DMS114 treated with DMSO at 0.1 percent for 48 hours (cell line): ENCODE measurements around the gene PRKRA.
"Not testable (repeated sequence)": the region's sequence is repeated elsewhere in the genome, so short reads cannot be mapped to it uniquely, and the experiment has no call there.

Experiments
- DNase-seq: peaks from one replicate; lab custom pipeline; 2025; ENCODE audit not compliant: unreplicated experiment; lab: John Stamatoyannopoulos, UW

Gene PRKRA

DNA sequence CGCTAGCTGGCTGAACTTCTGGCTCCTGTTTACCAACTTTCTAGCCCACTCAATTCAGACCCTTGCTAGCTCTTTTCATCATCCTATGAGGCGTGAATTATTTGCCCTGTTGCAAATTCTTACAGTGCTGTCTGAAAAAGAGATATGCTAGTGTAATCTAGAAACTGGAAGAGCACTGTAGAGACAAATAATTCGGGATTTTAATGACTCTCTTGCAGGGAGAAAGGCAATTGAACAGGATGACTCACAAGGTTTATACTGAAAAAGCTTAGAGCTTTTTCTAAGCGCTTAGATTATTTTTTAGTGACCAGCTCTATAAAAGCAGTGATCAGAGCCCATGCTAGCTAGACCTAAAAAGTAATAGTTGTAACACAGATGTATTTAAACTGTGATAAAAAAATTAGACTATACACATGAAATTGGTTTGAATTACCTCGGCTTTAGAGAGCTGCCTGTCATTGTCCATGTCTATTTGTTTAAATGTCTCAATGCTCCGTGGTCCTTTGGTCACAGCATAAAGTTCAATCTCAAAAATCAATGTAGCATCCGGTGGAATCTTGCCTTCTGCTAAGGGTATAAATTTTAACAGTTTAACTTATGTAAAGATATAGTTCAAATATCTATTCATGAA is 18.4 kb upstream of the PRKRA start:
- DNase-seq = no peak

DNA sequence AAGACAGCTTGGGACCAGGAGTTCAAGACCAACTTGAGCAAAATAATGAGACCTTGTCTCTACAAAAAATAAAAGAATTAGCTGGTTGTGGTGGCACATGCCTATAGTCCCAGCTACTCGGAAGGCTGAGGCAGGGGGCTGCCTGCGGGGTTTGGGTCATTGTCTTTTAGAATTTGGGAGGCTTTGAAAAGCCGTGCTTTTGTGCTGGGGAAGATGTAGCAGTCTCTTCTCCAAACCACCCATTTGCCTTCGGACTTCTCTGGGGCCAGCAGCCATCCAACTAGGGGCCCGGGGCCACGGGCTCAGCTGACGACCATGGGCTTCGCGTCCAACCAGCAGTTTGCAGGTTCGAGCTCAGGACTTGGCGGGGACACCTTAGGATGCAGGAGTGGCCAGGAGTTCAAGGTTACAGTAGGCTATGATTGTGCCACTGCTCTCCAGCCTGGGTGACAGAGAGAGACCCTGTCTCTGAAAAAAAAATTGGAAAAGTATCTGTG is 6.5 kb upstream of the PRKRA start:
- DNase-seq = no peak

DNA sequence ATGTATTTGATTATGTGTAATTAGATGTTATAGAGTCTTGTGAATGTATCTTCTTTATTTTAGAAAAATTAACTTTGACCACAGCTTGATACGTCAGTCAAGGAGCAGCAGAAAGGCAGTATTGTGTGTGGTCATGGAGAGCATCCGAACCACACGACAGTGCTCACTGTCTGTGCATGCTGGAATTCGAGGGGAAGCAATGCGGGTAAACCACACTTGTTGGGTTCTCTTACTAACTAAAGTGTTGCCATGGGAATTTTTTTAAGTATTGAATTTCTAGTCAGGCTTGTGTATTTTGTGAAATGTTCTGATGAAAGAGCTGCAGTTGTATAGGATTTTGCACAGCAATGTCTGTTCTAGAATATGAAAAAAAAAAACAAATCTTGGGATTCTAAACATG is 5.0 kb upstream of the PRKRA start:
- no peak for DNase-seq

DNA sequence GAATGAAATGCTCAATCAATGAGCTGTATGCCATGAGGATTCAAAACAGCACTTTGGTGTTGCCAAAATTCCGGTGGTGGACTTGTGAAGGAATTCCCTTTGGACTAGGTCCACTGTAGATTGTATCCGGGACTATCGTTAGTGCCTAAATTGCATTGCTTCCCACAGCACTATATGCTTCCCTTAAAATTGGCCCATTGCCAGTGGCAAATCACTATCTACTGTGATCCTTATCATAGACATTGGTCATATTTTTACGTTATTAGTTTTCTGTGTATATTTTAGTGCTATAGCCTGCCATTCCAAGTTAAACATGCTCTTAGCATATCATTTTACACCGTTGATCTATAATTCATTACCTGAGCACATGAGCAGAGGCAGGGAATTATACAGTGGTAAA is 1.9 kb upstream of the PRKRA start:
- no peak for DNase-seq

DNA sequence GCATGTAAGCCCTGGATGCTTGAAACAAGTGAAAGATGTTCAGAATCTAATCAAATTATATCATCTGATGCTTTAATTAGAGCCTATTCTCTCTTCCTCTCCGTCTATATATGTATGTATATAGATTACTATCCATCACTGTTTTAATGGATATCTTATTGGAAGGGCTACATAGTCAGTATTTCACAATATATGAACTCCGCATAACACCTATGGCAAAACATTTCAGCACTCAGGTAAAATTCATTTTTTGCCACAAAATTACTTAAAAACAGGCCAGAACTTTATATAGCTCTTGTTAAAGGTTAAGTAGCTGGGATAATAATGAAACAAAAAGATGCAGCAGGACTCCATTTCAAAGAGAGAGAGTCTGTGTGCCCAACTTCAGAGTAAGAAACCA is 1.4 kb upstream of the PRKRA start:
- no peak for DNase-seq

DNA sequence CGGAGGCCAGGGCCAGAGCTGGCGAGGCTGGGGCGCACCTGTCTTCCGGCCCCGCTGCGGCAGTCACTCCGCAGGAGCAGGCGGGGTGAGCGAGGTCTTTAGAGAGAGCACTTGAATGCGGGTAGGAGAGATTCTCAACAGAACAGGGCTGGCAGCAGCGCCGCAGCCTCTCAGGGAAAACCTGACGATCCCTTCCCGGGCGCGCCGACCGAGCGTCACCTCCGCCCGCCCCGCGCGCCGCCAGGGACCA is 526 bp downstream of the PRKRA start:
- no peak for DNase-seq

DNA sequence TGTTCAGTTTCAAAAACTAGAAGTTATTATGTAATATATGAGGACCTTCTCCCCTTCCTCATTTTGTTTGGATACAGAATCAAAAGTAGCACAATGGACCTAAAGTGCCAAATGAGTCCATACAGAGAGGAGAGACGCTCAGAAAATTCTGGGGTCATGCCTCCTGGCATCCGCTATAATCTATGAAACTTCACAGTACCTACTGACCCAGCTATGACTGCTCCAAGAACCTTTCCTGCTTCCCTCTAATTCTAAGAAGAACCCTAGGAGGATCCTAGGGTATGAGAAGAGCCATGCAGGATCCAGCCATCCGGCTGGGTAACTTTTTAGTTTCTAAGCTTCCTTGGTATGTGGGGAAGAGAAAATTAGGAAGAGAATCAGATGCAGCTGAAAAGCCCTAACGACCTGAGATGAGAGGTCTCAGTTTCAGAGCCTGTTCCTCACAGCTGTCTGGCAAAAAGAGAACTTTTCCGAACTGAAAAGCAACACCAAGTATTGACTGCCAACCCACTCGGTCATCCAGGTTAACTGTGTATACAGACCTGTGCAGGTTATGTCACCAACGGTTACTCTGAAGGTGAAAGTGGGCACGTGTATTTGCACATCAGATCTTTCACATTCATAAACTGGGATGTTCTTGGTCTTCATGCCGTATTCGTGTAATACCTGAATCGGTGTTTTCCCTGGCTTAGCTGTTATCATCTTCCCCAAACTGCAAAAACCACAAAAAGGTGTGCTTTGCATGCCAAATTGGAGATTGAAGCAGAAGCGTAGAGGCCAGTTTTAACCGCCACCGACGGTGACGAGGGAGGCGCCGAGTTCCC is 1.1 kb downstream of the PRKRA start:
- no peak for DNase-seq

DNA sequence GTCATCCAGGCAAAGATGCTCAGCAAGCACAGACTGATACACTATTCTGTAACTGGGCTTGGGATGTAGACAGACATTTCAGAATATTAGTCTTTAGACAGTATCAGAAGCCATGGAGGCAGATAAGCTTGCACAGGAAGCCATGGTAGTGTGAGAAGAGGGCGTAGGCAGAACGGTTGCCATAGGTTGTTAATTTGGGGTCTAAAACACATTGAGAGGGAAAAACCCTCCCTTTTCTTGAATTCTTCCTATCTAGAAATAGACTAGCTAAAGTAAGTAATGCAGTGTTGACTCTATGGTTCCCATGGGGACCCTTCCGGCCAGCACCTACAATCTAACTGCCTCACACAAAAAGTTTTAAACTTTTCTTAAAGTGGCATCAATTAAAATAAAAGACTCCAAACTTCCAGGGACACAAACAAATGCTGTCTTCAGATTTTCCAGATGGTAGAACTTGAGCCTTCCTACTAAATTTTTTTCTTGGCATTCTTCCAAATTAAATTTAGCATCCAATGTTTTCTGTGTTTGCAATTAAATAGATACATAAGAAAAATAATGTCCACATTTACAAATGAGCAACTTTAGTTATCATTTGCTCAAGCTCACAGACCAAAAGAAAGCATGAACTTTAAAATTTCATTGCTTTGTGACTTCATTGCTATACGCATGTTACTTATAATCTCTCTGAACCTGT is 1.9 kb downstream of the PRKRA start:
- no peak for DNase-seq

DNA sequence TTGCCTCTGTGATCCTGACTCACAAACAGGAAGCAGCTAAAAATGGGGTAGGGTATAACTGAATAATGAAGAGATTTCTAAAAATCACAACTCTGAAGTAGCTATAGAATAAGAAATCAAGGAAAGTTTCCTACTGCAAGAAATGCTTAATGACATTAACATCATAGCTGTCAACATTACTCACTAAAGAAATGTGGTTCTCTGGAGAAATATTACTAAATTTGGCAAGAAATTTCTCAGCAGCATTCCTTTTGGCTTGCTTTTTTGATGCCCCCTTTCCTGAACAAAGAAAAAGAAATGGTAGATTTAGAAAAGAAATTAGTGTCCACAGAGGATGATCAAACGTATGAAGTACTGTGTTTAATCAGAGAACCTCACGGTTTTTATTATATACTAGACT is 9.5 kb downstream of the PRKRA start:
- no peak for DNase-seq

DNA sequence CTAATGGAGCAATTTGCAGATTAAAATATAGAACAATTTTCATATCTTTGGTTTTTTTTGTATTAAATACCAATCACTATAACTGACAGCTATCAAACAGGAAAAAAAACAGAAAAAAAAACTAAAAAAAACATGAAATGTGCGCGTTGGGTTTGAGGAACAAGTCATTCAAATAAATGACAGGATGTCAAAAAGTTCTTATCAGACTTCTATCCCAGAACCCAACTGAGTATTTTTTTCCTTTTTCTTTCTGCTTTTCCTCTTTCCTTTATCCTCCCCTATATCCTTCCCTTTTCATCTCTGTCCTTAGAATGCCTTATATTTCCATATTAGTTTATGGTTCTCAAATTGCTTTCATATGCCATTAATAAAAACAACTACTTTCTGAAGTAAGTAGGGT is 14.3 kb downstream of the PRKRA start:
- no peak for DNase-seq

DNA sequence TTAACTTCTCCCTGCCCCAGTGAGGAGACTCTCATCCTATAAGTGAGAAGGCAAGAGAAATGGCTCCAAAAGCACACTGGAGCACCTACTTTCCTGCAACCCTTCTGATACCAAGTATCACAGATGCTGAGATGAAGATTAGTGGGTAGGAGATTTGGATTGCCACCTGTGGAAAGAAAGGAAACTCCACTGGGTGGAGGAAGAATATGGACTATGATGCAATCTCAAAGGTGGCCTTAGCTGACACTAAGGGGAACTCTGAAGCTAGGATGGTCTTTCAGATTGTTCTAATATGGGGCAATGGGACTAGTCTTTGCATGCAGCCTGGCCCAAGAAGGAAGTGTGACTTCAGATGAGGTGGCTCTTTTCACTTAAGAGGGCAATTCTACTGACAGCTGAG is 21.6 kb downstream of the PRKRA start:
- no peak for DNase-seq

DNA sequence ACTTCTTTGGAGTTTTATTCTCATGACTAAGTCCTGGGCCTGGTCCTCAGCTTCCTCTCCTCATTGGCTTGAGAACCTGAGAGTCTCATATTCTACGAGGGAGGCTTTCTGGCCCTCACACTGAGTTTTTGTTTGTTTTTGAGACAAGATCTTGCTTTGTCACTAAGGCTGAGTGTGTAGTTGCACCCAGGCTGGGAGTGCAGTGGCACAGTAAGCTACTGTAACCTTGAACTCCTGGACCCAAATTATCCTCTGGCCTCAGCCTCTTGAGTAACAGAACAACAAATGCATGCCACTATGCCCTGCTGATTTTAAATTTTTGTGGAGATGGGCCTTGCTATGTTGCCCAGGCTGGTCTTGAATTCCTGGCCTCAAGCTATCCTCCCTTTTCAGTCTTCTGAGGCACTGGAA is 22.6 kb downstream of the PRKRA start:
- no peak for DNase-seq

DNA sequence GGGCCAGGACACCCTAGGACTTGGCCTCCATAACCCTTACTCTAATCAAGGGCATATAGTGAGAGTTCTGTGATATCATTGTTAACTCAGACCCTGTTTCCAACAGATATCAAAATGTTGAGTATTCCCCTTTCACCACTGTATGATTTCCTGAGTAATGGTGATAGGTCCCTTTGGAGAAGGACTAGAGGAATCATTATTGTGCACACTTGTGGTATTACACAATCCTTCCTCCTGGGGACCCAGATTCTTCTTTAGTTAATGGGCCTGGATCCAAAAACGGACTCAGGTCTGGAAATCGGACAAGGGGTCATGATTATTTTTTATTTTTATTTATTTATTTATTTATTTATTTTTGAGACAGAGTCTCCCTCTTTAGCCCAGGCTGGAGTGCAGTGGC is 23.5 kb downstream of the PRKRA start:
- no peak for DNase-seq

DNA sequence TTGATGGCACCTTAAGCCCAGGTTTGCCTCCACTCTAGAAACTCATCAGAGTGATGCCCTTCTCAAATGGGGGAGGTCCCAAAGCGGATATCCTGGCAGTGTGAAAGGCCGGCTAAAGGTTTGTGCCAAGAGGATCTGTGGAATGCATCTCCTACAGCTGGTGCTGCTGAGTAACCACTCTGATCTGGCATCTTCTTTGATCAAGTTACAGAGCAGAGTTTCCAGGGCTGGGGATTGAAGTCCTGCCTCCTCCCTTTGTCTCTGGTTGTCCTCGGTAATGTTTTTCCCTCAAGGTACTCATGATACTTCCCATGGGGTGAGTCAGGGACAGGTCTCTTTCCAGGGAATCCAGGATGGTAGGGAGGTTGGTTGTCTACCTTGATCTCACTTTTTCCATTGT is 24.6 kb downstream of the PRKRA start:
- no peak for DNase-seq

DNA sequence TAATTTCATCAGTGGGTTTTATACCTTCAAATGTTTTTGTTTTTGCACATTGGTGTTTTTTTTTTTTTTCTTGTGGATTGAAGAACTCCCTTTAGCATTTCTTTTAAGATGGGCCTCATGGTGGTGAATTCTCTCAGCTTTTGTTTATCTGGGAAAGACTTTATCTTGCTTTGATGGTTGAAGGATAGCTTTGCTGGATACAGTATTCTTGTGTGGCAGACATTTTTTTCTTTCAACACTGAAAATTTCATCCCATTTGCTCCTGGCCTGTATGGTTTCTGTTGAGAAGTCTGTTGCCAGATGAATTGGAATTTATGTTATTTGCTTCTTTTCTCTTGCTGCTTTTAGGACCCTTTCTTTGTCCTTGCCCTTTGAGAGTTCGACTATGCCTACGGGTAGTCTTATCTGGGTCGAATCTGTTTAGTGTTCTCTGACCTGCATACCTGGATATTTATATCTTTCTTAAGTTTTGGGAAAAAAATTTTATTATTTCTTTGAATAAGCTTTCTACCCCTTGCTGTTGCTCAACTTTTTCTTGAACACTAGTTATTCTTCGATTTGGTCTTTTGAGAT is 25.6 kb downstream of the PRKRA start:
- no peak for DNase-seq

DNA sequence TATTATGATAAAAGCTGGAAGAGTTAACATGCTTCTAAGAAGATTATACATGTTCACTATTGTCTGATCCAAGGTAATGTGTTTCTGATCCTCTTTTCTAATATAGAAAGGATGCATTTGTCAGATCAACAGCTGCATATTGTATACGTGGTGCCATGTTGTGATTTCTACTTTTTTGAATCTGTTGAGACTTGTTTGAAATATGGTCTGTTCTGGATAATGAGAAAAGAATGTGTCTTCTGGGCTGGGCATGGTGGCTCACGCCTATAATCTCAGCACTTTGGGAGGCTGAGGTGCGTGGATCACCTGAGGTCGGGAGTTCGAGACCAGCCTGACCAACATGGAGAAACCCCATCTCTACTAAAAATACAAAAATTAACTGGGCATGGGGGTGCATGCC is 27.2 kb downstream of the PRKRA start:
- not testable (repeated sequence) for DNase-seq

DNA sequence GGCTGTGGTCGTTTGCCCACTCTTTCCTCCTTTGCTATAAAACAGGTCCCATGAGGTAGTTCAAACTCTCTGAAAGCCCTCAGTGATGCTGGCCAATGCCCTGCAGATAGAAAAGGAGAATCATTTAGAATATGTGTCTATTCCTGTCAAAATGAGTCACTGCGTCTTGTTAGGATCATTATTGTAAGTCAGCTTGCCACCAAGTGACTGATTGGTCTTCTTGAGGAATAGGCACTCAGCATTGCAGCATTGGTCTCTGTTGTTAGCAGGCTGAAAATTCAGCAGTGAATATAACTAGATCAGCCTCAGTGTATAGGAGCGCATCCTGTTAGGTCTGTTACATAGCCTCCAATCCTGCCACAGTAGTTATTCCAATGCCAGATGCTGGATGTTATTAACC is 28.9 kb downstream of the PRKRA start:
- DNase-seq = no peak

DNA sequence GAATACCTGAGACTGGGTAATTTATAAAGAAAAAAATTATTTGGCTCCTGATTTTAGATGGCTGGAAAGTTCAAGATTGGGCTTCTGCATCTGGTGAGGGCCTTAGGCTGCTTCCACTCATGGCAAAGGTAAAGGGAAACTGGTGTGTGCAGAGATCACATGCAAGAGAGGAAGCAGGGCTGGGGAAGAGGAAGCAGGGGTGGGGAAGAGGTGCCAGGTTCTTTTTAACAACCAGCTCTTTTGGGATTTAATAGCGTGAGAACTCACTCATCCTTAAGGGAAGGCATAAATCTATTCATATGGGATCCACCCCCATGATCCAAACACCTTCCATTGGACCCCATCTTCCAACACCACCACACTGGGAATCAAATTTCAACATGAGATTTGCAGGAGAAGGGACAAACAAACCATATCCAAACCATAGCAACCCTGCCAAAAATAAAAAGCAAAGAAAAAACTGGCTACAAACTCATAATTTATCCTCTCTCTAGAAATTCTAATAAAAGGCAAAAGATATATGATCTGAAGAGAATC is 30.4 kb downstream of the PRKRA start:
- DNase-seq = no peak

DNA sequence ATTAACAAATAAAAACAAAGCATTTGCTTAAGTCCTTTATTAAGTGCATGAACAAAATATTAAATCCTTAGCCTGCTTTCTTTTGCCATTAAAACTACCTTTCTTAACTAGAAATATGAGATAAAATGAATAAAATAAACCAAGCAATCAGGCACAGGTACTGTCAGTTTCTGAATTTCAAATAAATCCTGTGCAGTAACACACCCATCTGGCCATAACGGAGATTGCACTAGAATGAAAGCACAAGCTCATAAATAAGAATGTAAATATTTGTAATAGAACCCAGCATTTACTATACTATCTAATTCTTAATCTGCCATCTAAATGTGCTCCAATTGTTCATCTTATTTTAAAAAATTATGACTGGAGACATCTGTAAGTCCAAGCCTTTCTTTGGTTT is 31.9 kb downstream of the PRKRA start:
- no peak for DNase-seq

DNA sequence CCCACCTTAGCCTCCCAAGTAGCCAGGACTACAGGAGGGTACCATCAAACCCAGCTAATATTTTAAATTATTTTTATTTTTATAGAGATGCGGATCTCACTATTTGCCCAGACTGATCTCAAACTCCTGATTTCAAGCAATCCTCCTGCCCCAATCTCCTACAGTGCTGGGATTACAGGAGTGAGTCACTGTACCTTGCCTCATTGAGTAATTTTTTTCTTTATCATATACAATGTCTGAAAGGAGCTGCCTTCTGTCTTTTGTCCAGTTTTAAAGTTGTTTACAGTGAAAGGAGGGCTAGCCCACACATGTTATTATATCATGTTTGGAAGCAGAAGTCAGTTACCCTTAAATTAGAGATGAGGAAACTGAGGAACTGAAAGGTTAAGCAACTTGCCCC is 32.5 kb downstream of the PRKRA start:
- no peak for DNase-seq

DNA sequence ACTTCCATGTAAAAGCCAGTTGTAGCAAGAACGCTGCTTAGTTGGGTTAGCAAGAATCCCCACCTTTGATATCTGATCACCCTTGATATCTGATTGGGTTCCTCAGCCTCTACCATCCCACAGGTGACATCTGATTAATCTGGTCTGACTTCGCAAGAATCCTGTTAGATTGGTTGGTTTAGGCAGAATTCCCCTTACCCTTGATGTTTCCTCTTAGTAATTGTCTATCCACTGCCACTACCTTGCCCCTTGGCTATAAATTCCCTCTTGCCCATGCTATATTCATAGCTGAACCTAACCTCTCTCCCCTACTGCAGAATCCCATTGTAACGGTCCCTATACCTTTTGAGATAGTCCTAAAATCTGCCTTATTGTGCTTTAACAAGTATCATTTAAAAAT is 33.1 kb downstream of the PRKRA start:
- DNase-seq = no peak

DNA sequence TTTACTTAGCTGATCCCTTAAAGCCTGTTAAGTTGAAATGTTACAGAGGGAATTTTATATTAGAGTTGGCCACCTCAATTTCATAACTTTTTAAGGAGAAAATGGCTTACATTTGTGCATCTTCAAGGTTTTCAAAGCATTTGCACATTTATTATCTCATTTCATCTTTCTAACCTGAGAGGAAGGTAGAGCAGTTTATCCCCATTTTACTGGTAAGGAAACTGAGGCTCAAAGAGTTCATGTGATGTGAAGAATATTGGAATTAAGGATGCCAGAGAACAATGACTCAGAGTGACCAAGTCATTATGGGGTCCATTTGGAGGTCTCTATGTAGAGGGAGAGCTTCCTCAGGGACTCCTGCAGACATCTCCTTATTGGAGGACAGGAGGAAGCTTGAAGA is 35.0 kb downstream of the PRKRA start:
- DNase-seq = no peak
